Tibial artery (tissue), 4 donors: ENCODE data around the gene ARSG.

Experiments used
- DNase-seq, 2 donors: peaks; one replicate each; pipeline ENCODE4 v3.0.0-alpha.2; 2019
- H3K27ac ChIP-seq, 2 donors: fragments of 200-600 bp; sonication (generic) in 1 of 2; 1 replicate in 1 of 2; 2 replicates in 1 of 2; pipeline ENCODE4 v1.5.1; 2018 to 2019; ENCODE audit warnings: mild to moderate bottlenecking in 1 of 2
- H3K27me3 ChIP-seq, 2 donors: fragments of 200-600 bp; sonication (generic) in 1 of 2; one replicate each; pipeline versions ENCODE4 v1.5.1 to v1.6.0; 2016 to 2019
- H3K36me3 ChIP-seq, 3 donors: fragments of 200-600 bp; sonication (generic) in 2 of 3; one replicate each; pipeline ENCODE4 v1.5.1; 2016 to 2019; ENCODE audit warnings: mild to moderate bottlenecking in 2 of 3
- H3K4me1 ChIP-seq, 4 donors: fragments of 200-600 bp; sonication (generic) in 2 of 4; 1 replicate in 3 of 4; 2 replicates in 1 of 4; pipeline ENCODE4 v1.5.1; 2016 to 2019
- H3K4me3 ChIP-seq, 2 donors: fragments of 200-600 bp; sonication (generic) in 1 of 2; 1 replicate in 1 of 2; 2 replicates in 1 of 2; pipeline ENCODE4 v1.5.1; 2018 to 2019; ENCODE audit warnings: mild to moderate bottlenecking in 2 of 2
- H3K9me3 ChIP-seq, 3 donors: fragments of 200-600 bp; sonication (generic) in 1 of 3; one replicate each; pipeline ENCODE4 v1.5.1; 2016 to 2019
- CTCF ChIP-seq, 2 experiments: fragments of 200-600 bp in 1 of 2; fragments of 450-650 bp in 1 of 2; IDR thresholded peaks; one replicate each; pipeline ENCODE4 v1.5.1; 2017 to 2019; ENCODE audit warnings: antibody characterized with exemption in 2 of 2, mild to moderate bottlenecking in 1 of 2, moderate library complexity in 1 of 2
- intact Hi-C: fragments of 100-400 bp; cut with DNase I; formaldehyde crosslinking; loops from one replicate; pipeline ENCODE4 v1.15.0; 2023; ENCODE audit warnings: low total_unique reads

ARSG gene

GRCh38 chr17:68461589-68461988 is 170.3 kb downstream of the ARSG start:
- no peak for DNase-seq

GRCh38 chr17:68462381-68463210 is 171.3 kb downstream of the ARSG start:
- intact Hi-C loops, result loop anchor here (10.0 kb wide), 2 partner anchors 288 to 292 kb away; no protein-coding TSS in a partner anchor
- H3K27ac ChIP-seq, result no peak overlapping the region
- H3K9me3 ChIP-seq, result no peaks in the 10 kb centered on the region
- H3K36me3 ChIP-seq, result no peaks in the 10 kb centered on the region
- peaks cover 0 to 13% (median 3%) of the 10 kb centered on the region in 4 donors for H3K4me1 ChIP-seq
- no peak for DNase-seq
- no peaks in the 10 kb centered on the region for H3K27me3 ChIP-seq
- TF ChIP-seq CTCF (IDR thresholded peaks at IDR 0.05), result peak; percentile 67 to 70
- no peak overlapping the region for H3K4me3 ChIP-seq

More at GRCh38 chr17:68461589-68461988, 170.3 kb downstream of the ARSG start:
- no peaks in the 10 kb centered on the region for H3K36me3 ChIP-seq
- no peak overlapping the region for H3K27ac ChIP-seq
- H3K4me3 ChIP-seq, result no peak overlapping the region
- intact Hi-C loops, result loop anchor here (10.0 kb wide), 2 partner anchors 287 to 293 kb away; no protein-coding TSS in a partner anchor
- no peaks in the 10 kb centered on the region for H3K9me3 ChIP-seq
- no peak for TF ChIP-seq CTCF (IDR thresholded peaks at IDR 0.05)
- no peaks in the 10 kb centered on the region for H3K27me3 ChIP-seq
- peaks cover 0 to 10% (median 3%) of the 10 kb centered on the region in 4 donors for H3K4me1 ChIP-seq

GRCh38 chr17:68463211-68464019 is 172.1 kb downstream of the ARSG start:
- Histone ChIP-seq H3K27me3 (no peaks in the 10 kb centered on the region), H3K27ac (no peak overlapping the region), H3K4me1 (peaks cover 0 to 17% (median 1%) of the 10 kb centered on the region in 4 donors), H3K9me3 (no peaks in the 10 kb centered on the region), H3K36me3 (no peaks in the 10 kb centered on the region), H3K4me3 (no peak overlapping the region)
- peak in 1 of 2 experiments; percentile 2 for TF ChIP-seq CTCF (IDR thresholded peaks at IDR 0.05)
- no peak for DNase-seq
- intact Hi-C loops, result loop anchor here (10.0 kb wide), 2 partner anchors 289 to 291 kb away; no protein-coding TSS in a partner anchor

GRCh38 chr17:68468334-68468733 is 177.0 kb downstream of the ARSG start:
- Histone ChIP-seq H3K4me1 (peaks cover 0 to 20% (median 1%) of the 10 kb centered on the region in 4 donors), H3K36me3 (no peaks in the 10 kb centered on the region), H3K27me3 (no peaks in the 10 kb centered on the region), H3K27ac (peak overlapping the region in 1 of 2 donors; percentile 59), H3K9me3 (no peaks in the 10 kb centered on the region), H3K4me3 (no peak overlapping the region)
- no peak for DNase-seq
- intact Hi-C loops, result loop anchor here (1.0 to 10.0 kb wide), 3 partner anchors 207 to 294 kb away; no protein-coding TSS in a partner anchor
- TF ChIP-seq CTCF (IDR thresholded peaks at IDR 0.05), result no peak

GRCh38 chr17:68468788-68469187 is 177.5 kb downstream of the ARSG start:
- Histone ChIP-seq H3K4me3 (no peak overlapping the region), H3K9me3 (no peaks in the 10 kb centered on the region), H3K27me3 (no peaks in the 10 kb centered on the region), H3K4me1 (peaks cover 0 to 20% (median 1%) of the 10 kb centered on the region in 4 donors), H3K27ac (peak overlapping the region in 1 of 2 donors; percentile 59), H3K36me3 (no peaks in the 10 kb centered on the region)
- no peak for DNase-seq
- no peak for TF ChIP-seq CTCF (IDR thresholded peaks at IDR 0.05)
- intact Hi-C loops, result loop anchor here (1.0 to 10.0 kb wide), 3 partner anchors 207 to 294 kb away; no protein-coding TSS in a partner anchor
